ENCODE measurements around the gene C2CD5.
"Not testable (repeated sequence)": the region's sequence is repeated elsewhere in the genome, so short reads cannot be mapped to it uniquely, and the experiment has no call there.

The C2CD5 gene

DNA sequence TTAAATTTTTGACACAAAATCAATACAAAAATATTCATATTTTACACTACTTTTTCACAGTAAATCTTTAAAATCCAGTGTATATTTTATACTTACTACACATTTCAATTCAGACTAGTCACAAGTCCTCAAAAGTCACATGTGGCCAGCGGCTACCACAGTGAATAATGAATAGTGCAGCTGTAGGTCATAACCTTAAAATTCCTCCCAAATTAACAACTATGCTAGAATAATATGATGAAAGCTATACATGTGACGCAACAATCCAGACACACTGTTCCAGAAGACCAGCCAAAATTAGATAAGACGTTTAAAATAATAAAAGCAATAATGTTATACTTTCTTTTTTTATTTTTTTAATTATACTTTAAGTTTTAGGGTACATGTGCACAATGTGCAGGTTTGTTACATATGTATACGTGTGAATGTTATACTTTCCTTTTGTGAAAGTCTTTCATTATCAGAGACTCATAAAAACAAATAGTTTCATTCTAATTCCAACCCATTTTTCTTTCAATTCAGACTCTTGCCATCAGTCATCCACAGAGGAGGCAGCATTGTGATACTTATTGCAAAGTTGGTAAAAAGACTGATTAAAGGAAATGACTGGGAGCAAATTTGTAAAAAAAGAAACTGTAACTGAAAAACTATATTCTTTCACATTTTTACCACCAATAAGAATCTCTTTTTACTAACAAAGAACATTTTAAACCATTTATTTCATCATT is 67.0 kb downstream of the C2CD5 start:
- no peak for DNase-seq

DNA sequence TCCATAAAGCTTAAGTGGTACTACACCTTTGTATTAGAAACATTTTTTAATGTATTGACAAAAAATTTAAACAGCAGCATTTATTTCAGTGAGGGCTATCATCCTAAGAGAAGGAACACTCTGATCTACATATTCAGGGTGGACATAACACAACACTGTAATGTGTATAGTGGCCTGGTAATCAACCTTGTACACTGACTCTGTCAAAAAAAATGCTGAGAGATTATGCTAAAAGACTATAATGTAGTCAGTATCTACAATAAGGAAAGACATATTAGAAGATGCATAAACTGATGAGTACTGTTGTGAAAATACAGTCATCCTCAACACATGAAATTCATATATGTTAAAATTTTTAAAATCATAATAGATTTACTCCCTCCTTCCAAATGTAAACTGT is 68.2 kb downstream of the C2CD5 start:
- DNase-seq, result no peak

DNA sequence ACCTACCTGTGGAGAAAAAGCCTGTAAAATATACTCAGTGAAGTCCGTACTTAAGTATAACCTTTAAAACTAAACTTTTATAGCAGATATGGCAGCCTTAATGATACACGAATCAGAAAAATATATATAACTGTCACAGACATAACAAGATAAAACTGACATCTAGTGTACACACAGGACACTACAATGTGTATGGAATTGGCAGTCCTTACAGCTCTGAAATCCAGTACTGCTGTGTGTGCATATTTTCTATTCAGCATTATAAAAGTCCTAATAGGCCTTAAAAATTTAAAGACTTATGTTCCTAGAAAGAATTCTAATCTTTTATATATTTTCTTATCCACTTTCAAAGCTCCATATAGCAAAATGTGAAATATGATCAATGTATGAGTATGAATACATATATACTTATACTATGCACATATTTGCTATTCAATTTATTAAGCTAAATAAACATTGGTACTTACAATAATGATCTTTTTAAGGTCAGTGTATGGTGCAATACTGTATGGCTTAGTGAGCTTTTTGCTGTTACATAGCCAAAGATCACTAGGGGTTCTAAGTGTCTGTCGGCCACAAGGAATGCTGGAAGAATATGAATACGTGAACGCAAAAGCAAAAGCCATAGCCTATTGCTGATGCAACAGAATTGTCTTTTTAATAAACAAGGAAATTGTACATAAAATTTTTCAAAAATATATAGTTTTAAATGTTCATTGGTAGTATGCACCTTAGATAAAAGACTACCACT is 69.2 kb downstream of the C2CD5 start:
- DNase-seq, result no peak

DNA sequence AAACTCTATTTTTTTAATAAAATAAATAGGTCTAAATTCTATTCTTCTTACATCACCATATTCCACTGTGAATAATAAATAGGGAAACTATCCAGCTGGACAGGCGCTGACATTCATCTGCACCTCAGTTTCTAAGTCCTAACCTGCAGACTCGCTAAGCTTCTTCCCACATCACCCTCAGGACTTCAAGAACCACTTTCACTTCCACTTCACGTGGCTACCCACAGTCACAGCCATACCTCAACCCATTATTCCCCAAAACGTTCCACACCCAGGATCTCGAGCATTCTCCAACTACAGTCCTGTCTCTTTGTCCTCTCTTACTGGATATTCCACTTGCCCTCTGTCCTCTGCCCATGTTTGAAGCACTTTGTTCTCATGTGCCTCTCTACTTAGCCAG is 71.1 kb downstream of the C2CD5 start:
- DNase-seq, result no peak

DNA sequence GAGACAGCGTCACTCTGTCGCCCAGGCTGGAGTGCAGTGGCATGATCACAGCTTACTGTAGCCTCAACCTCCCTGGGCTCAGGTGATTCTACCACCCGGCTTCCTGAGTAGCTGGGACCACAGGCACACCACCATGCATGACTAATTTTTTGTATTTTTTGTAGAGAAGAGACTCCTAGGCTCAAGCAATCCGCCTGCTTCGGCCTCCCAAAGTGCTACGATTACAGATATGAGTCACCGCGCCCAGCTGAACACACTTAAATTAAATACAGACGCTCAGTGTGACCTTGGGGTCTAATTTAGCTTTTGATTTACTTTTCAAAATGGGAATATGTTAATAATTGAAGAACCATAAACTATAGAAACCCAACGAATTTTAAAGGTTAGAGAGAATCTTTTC is 77.2 kb downstream of the C2CD5 start:
- no peak for DNase-seq

DNA sequence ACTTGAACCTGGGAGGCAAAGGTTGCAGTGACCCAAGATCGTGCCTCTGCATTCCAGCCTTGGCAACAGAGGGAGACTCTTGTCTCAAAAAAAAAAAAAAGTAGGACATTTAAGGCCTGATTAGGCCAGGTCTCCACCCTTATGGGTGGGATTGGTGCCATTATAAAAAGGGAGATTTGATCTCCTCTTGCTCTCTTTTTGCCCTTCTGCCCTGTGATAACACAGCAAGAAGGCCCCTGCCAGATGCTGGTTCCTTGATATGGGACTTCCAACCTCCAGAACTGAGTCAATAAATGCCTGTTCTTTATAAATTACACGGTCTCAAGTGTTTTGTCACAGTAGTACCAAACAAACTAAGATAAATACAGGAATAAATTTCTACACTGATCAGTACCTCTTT is 81.0 kb downstream of the C2CD5 start:
- DNase-seq, result no peak

DNA sequence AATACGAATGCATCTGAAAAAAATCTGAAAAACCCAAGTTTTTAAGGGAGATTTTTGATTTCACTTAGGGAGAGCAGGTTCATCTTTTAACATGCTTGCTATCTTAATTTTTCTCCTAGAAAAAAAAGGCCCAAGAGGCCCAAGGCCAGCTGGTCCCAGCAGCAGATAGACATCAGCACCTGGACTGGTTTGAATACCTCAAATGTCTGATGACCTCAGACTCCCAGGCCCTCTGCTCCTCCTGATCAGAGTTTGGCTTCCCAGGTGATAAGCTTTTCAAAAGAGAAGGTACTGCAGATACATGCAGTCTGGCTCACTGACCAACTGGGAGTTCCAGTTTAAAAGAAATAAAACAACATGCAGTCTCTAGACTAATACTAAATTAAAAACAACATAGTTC is 82.6 kb downstream of the C2CD5 start:
- DNase-seq, result no peak

DNA sequence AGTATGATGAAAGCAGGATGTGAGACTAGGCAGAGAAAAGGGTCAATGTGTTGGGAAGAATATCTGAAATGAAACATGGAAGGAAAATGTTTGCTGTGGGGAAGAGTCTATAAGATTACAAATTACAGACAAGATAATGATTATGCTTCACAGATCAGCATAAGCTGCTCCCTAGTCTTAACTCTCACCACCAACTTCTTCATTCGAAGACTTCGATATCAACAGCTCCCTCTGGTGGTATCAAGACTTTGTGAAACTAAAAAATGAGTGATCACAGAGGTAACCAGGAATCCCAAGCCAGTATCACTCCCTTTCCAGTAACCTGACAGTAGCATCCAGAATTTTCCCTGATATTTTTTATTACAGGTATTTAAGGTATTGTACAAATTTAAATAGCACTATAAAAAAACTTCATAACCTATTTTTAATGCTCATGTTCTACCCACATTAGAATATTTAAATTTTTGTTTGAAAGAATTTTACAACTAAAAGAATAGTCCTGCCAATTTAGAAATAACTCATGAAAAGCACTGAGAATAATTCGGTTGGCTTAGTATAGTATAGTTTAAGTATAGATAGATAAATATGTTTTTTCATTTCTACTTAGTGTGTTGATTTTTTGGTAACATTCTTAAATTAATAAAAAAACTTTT is 84.4 kb downstream of the C2CD5 start:
- DNase-seq, result peak; percentile 29

DNA sequence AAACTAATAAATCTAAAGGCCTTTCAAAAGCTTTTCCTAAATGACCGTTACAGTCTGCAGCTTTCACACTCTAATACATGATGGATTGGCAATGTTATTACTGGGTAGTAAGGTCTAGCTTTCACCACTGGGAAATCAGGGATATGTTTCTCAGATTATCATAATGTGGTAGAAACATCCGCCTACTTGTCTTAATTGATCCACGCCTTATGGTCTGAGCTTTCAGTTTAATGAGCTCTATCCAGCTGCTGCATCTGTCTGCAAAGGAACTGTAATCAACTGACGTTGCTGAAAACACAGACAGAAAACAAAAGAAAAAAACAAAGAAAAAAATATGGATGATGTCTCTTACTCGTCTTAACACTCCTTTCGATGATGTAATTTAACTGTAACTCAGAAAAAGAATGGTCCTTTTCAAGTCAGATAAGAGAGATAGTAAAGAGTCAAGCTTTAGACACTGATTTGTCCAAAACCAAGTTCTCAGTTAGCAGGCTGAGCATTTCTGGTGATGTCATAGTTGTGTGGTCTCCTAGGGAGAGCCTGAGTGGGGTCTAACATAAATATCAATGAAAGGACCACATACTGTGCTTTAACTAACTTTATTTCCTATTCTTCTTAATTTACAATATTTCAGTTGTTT is 85.9 kb downstream of the C2CD5 start:
- DNase-seq, result no peak

DNA sequence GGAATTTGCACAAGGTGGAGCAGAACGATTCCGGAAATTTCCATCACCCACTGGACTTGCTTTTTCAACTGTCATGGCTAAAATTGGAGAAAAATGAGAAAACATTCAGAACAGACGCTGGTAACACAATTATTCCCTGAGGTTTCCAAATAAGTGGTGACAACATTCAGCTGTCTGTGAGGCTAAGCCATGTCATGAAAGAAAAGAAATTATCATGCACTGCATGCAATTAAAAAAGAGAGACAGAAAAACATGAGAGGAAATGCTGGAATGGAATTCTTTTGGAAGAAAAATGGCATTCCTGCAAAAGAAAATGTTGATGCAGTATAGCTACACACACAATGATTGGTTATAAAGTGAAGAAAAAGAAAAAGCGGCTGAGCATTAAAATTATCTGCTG is 87.3 kb downstream of the C2CD5 start:
- no peak for DNase-seq

DNA sequence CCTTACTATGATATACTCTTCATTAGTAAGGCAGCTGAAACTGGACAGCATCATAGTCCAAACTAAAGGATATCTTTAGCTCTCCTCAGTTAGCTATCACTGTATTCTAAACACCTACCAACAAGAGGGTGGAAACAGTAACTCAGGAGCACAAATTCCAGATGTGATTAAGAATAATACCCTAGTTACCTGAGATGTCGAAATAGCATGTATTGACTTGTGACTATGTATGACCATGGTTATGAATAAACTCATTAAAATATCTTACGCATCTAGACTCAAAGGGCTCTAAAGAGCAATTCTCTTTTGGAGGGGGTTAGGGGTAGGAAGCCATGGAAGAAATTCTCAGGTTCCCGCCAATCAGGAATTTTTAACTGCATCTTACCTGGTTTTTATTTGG is 90.8 kb downstream of the C2CD5 start:
- no peak for DNase-seq

DNA sequence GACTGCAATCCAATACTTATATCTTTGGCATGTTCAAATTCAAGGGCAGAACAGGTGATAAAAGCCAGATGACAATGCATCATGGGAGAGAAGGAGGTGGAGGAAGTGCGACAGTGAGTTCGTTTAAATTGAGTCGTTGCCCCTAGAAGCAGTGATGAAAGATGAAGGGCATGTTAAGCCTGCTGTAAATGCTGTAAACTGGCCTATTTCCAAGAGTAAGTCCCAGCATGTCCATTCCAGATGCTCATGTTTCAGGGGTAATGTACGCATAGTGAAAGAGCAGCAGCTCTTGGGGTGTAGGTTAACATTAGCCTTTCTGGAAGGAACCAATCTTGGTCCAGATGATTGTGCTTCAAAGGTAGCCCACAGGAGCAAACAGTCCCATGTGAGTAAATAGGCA is 97.1 kb downstream of the C2CD5 start:
- DNase-seq, result peak; percentile 5

DNA sequence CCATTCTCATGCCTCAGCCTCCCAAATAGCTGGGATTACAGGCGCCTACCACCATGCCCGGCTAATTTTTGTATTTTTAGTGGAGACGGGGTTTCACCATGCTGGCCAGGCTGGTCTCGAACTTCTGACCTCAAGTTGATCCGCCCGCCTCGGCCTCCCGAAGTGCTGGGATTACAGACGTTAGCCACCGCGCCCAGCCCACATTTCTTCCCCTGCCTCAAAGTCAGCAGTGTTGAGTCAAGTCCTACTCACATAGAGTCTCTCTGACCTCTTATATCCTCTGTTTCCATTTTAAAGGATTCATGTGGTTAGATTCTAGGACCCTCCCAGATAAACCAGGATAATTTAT is 100.1 kb downstream of the C2CD5 start:
- not testable (repeated sequence) for DNase-seq

DNA sequence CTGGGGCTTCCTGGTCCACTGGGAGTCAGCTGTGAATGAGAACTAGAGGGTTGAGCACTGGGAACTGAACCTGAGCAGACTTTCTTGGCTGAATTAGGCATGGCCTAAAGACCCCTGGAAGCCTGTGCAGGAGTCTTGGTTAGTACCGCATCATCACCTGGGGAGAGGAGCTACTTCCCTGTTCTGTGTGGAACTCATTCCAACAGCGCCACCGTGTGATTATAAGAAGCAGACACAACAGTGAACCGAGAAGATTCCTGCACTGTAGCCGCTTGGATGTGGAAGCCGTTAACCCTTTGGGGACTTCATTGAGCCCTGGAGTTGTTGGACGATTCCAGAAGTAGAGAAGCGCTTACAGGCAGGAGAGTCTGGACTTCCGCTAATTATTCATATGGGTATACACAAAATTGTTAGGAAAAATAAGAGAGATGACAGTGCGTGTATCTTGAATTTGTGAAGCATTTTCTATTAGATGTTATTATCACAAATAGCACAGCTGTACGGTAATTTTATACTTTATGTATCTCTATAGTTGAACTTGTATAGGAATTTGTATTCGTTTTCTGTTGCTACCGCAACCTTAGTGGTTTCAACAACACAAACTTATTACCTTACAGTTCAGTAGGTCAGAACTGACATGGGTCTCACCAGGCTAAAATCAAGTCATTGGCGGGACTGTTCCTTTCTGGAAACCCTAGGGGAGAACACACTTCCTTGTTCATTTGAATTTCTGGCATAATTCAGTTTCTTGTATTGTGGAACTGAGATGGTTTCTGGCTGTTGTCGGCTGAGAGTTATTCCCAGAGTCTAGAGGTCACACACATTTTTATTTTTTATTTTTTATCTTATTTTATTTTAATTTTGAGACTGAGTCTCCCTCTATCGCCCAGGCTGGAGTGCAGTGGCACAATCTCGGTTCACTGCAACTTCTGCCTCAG is 100.7 kb downstream of the C2CD5 start:
- peak; percentile 57 for DNase-seq

DNA sequence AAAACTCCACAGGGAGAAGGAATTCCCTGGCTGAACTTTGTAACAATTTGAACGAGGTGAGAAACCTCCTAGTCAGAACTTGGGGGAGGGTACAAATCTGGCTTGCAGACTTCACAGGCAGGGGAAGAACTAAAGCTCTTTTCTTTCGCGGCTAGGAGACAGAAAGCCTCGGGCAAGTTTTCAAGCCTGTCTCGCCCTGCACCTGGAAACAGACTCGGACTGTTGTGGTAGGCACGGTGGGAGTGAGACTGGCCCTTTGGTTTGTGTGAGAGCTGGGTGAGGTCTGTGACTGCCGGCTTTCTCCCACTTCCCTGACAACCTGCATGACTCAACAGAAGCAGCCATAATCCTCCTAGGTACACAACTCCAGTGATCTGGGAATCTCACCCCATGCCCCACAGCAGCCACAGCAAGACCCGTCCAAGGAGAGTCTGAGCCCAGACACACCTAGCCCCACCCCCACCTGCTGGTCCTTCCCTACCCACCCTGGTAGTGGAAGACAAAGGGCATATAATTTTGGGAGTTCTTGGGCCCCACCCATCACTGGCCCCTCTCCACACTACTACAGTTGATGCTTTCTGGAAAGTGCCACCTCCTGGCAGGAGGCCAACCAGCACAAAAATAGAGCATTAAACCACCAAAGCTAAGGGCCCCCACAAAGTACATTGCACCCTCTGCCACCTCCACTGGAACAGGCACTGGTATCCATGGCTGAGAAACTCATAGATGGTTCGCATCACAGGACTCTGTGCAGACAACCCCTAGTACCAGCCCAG is 107.1 kb downstream of the C2CD5 start:
- DNase-seq, result no peak

DNA sequence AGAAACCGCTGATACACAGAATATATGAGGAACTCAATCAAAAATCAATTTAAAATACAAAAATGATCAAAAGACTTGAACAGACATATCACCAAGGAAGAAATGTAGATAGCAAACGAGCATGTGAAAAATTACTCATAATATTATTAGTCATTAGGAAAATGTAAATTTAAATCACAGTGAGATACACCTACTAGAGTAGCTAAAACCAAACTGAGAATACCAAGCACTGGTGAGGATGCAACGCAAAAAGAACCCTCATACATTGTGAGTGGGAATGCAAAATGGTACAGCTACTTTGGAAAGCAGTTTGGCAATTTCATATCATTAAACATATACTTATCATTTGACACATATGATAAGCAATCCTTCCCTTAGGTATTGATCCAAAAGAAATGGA is 108.8 kb downstream of the C2CD5 start:
- no peak for DNase-seq

DNA sequence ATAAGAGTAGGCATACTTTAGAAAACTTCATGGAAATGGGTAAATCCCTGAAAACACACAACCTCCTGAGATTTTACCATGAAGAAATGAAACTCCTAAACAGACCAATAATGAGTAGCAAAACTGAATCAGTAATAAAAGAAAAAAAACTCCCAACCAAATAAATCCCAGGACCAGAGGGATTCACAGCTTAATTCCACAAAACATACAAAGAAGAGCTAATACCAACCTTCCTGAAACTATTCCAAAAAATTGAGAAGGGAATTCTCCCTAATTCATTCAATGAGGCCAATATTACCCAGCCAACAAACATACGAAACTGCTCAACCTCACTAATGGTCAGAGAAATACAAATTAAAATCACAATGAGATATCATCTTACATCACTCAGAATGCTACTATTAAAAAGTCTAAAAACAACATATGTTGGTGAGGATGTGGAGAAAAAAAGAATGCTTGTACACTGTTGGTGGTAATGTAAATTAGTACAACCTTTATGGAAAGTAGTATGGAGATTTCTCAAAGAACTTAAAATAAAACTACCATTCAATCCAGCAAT is 112.6 kb downstream of the C2CD5 start:
- no peak for DNase-seq

DNA sequence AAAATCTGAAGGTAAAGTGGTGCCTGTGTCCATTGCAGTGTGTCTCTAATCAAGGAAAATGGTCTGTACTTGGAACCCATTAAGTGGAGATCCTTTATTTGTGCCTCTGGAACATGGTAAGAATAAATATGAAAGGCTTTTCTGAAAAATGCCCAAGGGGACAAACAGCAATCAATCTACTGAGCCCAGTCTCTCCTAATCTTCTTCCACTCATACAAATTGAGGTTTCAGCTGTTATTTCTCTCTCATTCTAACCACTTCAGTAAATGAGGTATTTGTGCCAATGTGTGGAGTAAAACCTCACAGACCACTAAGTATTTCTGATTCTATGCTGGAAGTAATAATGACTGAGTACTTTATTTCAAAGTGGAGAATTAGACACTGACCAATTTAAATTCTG is 127.5 kb downstream of the C2CD5 start:
- no peak for DNase-seq

DNA sequence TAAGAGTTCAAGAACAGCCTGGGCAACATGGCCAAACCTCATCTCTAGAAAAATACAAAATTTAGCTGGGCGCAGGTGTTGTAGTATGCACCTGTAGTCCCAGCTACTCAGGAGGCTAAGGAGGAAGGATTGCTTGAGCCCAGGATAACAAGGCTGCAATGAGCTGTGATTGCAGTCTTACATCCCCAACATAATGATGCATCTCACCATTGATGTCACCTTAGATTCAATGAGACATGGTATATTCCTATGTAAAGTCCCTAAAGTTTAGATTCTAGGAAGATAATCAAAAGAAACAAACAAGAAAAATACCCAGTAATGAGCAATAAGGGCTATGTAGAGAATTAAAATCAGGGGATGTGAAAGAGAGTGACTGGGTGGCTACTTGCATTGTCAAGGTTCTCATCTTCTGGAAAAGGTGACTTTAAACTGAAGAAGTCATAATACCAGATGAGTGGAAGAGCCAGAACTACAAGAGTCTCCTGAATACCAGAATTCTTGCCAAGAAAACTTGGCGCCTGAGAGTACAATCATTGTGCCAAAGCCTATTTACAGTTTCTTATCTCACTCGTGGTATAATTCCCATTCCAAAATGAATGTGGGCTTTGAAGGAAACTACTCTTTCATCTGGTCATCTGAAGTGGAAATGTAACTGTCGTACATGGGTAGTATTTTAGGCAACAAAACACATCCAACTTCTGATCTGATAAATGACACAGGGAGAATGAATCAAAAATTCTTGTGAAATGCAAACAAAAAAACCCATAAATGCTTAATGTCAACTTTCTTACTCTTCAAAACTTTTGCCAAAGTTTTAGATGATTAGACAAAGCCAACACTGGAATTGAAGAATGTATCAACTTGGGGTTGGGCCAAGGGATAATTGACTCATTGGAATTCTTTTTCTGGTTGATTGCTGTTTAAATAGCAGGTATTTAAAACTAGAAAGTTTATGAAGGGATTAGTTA is 128.7 kb downstream of the C2CD5 start:
- DNase-seq, result no peak

DNA sequence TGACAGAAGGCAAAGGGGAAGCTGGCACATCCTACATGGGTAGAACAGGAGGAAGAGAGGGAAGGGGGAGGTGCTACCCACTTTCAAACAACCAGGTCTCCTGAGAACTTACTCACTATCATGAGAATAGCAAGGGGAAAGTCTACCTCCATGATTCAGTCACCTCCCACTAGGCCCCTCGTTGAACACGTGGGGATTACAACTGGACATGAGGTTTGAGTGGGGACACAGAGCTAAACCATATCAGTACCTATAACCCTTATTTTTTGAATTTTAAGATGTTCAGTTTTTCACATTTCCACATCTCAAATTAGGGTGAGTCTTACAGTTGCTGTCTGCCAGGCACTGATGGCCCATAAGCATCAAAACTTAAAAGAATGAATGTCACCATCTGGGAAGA is 129.6 kb downstream of the C2CD5 start:
- no peak for DNase-seq

Measured in NCI-H1092 treated with DMSO at 0.1 percent for 48 hours (cell line).